Motor neuron (in vitro differentiated cells): ENCODE results near the gene ITCH. TPM values are rescaled to one million over a fixed set of nuclear protein-coding genes. Genes with fewer than 3 reads are reported as not detected.
A peak's percentile ranks its signal among the peaks of the same experiment; 100 is the strongest.

Source experiments
- ATAC-seq, 8 experiments: fragments of 200-7000 bp; cut with Tn5 transposase; replicated peaks in 6 of 8; 2 replicates each; pipeline ENCODE4 v1.8.0; 2021; ENCODE audit warnings: mild to moderate bottlenecking in 8 of 8, moderate library complexity in 8 of 8
- H3K27ac ChIP-seq, 2 donors: fragments of 250-450 bp; sonication (Bioruptor Pico); 2 replicates each; pipeline ENCODE4 v1.9.0; 2021; ENCODE audit warnings: antibody characterized with exemption in 2 of 2, mild to moderate bottlenecking in 2 of 2, moderate library complexity in 1 of 2
- H3K4me1 ChIP-seq, 2 donors: fragments of 250-450 bp; sonication (Bioruptor Pico); replicated peaks in 1 of 2; 2 replicates each; pipeline ENCODE4 v1.6.1; 2021; ENCODE audit warnings: antibody characterized with exemption in 2 of 2, mild to moderate bottlenecking in 2 of 2, moderate library complexity in 1 of 2
- H3K4me3 ChIP-seq, 5 donors: fragments of 250-450 bp; sonication (Bioruptor Pico); 2 replicates each; pipeline ENCODE4 v1.9.0; 2021; ENCODE audit warnings: antibody characterized with exemption in 5 of 5, mild to moderate bottlenecking in 5 of 5, moderate library complexity in 4 of 5
- WGBS, 10 experiments: fragments of 450-650 bp; shearing (Covaris generic); methylation state at CpG; one replicate each; pipeline ENCODE4 v1.0.0; 2022; 5-methylcytosine and 5-hydroxymethylcytosine counted together
- in situ Hi-C, 9 experiments: fragments of 400-800 bp; cut with MboI; loops; one replicate each; pipeline ENCODE4 v1.15.0; 2021; ENCODE audit warnings: low sequenced_read_pairs in 9 of 9, low pct_unique_long_range_greater_than_20kb in 2 of 9; ENCODE audit not compliant: unreplicated experiment in 9 of 9
- total RNA-seq, 8 experiments: library from RNA; unstranded; fragments of 300-600 nt; gene quantifications; 2 replicates each; pipeline versions ENCODE4 v1.2.3 to v1.2.4, GENCODE V29; 2022

ITCH gene
- total RNA-seq, 8 experiments from 2014 or later, result 27.4 to 111 (median 39.0) TPM

GRCh38 chr20:34553366-34553867, 190.3 kb downstream of the ITCH start:
- WGBS, 10 experiments, result 0 to 68% (median 56%) methylated on average over 1 to 4 of the region's 4 CpGs; no CpG with 5 or more reads in 6 of the 10 experiments
- Histone ChIP-seq H3K4me1 (peaks cover 5 to 9% of the 10 kb centered on the region in 2 donors), H3K27ac (no peak overlapping the region), H3K4me3 (no peak overlapping the region)
- in situ Hi-C loops, result no loop called here
- ATAC-seq, result peak in 3 of 8 experiments; percentile 8 to 26 (median 25)

GRCh38 chr20:34557936-34558319, 194.9 kb downstream of the ITCH start:
- 4 to 40% (median 30%) methylated on average over 1 to 9 of the region's 11 CpGs; no CpG with 5 or more reads in 1 of the 10 experiments for WGBS, 10 experiments
- in situ Hi-C loops, result no loop called here
- H3K4me1 ChIP-seq, result peaks cover 8 to 10% of the 10 kb centered on the region in 2 donors
- peak overlapping the region; percentile 65 to 85 (median 71) for H3K4me3 ChIP-seq
- ATAC-seq, result no peak
- H3K27ac ChIP-seq, result peak overlapping the region; percentile 37 to 69

DNA sequence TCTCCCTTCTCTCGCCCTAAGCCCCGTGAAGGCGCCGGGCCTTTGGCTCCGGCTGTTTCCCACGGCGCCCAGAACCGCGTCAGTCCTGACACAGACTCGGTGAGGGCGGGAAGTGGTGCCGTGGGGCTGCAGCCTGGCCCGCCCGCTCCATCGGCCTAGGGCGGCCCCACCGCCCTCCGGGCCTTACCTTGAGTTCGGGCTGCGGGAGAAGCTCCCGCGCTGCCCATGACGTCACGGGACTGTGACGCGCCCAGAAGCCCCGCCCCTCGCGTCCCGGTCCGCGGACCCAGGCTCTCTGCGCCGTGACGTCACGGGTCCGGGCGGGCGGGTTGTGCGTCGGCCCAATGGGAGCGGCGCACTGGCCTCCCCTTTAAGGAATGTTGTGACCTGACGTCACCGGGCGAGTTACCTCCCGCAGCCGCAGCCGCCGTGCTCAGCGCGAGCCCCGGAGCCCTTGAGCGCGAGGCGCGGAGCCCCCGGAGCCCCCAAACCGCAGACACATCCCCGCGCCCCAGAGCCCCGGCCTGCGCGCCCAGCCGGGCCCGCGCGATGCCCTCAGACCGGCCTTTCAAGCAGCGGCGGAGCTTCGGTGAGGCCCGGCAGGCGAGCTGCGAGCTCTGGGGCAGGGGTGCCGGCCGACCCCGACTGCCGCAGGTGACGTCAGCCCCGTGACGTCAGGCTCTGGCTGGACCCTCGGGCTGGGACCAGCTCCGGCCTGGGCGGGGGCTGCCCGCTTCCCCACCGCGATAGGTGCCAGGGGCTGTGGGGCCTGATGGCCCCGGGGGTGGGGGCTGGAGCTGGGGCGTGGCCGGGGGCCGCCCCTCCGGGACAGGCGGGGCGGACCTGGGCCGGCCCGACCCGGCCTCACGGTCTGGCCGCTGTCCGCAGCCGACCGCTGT, 195.5 kb downstream of the ITCH start, which contains the start of gene MAP1LC3A:
Gene MAP1LC3A (plus strand): TSS at position 399 of the 899 bp plus-strand sequence. CDS start 151 bp downstream, at position 550.
- ATAC-seq, result peak; percentile 86 to 93 (median 90)
- in situ Hi-C loops, result no loop called here
- H3K27ac ChIP-seq, result peak within 1 kb of the TSS; percentile 77 to 80
- peaks cover 8 to 10% of the 10 kb centered on the region in 2 donors for H3K4me1 ChIP-seq
- H3K4me3 ChIP-seq, result peak within 1 kb of the TSS; percentile 65 to 85 (median 71)
- 0 to 37% (median 7%) methylated on average over 3 to 13 of the region's 103 CpGs; no CpG with 5 or more reads in 5 of the 10 experiments for WGBS, 10 experiments

GRCh38 chr20:34559311-34560140, 196.5 kb downstream of the ITCH start:
- peak in 3 of 8 experiments; percentile 1 for ATAC-seq
- 69 to 100% (median 100%) methylated on average over 1 to 11 of the region's 43 CpGs; no CpG with 5 or more reads in 7 of the 10 experiments for WGBS, 10 experiments
- Histone ChIP-seq H3K27ac (peak overlapping the region in 1 of 2 donors; percentile 77), H3K4me3 (peak overlapping the region; percentile 65 to 85 (median 71)), H3K4me1 (peaks cover 8 to 10% of the 10 kb centered on the region in 2 donors)
- in situ Hi-C loops, result no loop called here

DNA sequence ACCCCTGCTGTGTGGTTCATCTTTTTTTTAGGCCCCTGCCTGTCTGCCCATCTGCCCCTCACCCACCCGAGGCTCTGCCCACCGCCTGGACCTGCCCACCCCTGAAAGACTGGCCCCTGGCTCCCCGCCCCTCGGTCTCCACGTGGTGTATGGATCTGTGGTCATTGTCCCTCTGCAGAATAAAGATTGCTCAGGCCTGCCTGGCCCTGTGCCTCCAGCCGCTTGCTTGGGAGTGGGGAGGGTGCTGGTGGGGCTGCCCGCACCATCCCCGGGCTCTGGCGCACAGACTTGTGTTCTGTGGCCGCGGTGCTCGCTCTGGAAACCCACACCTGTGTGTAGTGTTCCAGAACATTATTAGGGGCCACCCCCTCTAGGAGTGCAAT, 197.1 kb downstream of the ITCH start:
- ATAC-seq, result no peak

GRCh38 chr20:34560614-34561013, 197.5 kb downstream of the ITCH start:
- WGBS, 10 experiments, result 60 to 100% (median 97%) methylated on average over 1 to 3 of the region's 7 CpGs; no CpG with 5 or more reads in 6 of the 10 experiments
- Histone ChIP-seq H3K4me1 (peaks cover 8 to 10% of the 10 kb centered on the region in 2 donors), H3K4me3 (no peak overlapping the region), H3K27ac (no peak overlapping the region)
- in situ Hi-C loops, result no loop called here
- no peak for ATAC-seq

More for the DNA sequence above, 197.1 kb downstream of the ITCH start:
- 93% methylated on average over 5 of the region's 12 CpGs; no CpG with 5 or more reads in 9 of the 10 experiments for WGBS, 10 experiments
- no peak overlapping the region for H3K27ac ChIP-seq
- in situ Hi-C loops, result no loop called here
- H3K4me1 ChIP-seq, result peaks cover 8 to 10% of the 10 kb centered on the region in 2 donors
- no peak overlapping the region for H3K4me3 ChIP-seq

Other genes with a start within 250 kb of the ITCH start
- gene ASIP, start 121.8 kb upstream of the ITCH start, total RNA-seq, result under 1 TPM in 4 of 8 experiments, not detected in 4; 0.46 to 0.97 (median 0.56) TPM
- 100 to 1,000 TPM in 4 of 8 experiments, 10 to 100 TPM in 4; 84.9 to 333 (median 101) TPM for gene AHCY, start 59.9 kb upstream of the ITCH start, total RNA-seq
- 100 to 1,000 TPM; 118 to 317 (median 185) TPM for gene DYNLRB1, start 153.1 kb downstream of the ITCH start, total RNA-seq
- 10 to 100 TPM; 14.5 to 80.4 (median 41.6) TPM for gene MAP1LC3A, start 195.4 kb downstream of the ITCH start, total RNA-seq